Spleen (tissue), 7 donors: Measurements from ENCODE around the gene FSTL3.

Source experiments
- POLR2A ChIP-seq, 3 donors: fragments of 450-650 bp; IDR thresholded peaks; one replicate each; pipeline ENCODE4 v1.5.1; 2017; ENCODE audit warnings: antibody characterized with exemption in 3 of 3, mild to moderate bottlenecking in 1 of 3
- POLR2AphosphoS5 ChIP-seq, 3 donors: sonication (generic); formaldehyde crosslinking; IDR thresholded peaks; one replicate each; pipeline ENCODE4 v1.5.1; 2017; ENCODE audit warnings: antibody characterized with exemption in 3 of 3
- TF ChIP-seq, protein P1 (sequence below), 11 experiments: fragments of 200-600 bp in 7 of 11; fragments of 450-650 bp in 4 of 11; sonication (generic) in 4 of 11; IDR thresholded peaks in 8 of 11; conservative IDR thresholded peaks in 3 of 11; 1 replicate in 7 of 11; 2 replicates in 4 of 11; pipeline versions ENCODE4 v1.4.0 to v1.8.0; 2016 to 2021; ENCODE audit warnings: antibody characterized with exemption in 11 of 11, inconsistent platforms in 4 of 11, mild to moderate bottlenecking in 1 of 11
- donor health status: DM: no; HTN: no; CAD: no; lungs with moderate emphysema.
- donor health status: DM: no; HTN: no; CAD: no.
- donor health status: DM: no; HTN: no; CAD: no.

DNA sequence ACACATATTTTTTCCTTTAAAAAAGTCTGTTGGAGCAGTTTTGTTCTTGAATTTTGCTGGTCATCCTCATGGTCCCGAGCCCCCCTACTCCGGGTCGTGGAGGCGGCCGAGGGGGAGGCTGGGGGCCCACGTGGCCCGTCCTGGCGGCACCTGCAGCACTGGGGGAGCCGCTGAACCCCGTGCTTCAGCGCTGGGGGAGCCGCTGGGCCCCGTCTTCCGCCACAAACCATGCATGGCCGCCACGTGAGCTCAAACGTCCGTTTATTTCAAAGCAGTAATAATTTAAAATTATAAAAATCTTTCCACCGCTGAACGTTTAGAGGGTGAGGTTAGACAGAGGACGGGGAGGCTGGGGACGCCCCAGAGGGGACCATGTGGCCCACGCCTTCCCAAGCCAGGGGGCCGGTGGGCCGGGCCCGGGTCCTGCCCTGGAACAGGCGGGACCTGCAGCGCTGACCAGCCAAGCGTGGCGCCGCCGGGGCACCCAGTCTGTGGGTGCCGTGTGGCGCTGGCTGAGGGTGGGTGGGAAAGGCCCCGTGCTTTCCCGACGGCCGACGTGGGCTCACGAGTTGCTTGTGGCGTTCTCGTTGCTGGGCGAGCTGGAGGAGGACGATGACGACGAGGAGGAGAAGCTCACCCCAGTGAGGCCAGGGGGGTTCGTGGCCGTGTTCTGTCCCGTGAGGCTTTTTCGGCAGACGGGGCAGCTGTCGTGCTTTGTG is 28.5 kb upstream of the FSTL3 start:
- TF ChIP-seq, protein P1, sequence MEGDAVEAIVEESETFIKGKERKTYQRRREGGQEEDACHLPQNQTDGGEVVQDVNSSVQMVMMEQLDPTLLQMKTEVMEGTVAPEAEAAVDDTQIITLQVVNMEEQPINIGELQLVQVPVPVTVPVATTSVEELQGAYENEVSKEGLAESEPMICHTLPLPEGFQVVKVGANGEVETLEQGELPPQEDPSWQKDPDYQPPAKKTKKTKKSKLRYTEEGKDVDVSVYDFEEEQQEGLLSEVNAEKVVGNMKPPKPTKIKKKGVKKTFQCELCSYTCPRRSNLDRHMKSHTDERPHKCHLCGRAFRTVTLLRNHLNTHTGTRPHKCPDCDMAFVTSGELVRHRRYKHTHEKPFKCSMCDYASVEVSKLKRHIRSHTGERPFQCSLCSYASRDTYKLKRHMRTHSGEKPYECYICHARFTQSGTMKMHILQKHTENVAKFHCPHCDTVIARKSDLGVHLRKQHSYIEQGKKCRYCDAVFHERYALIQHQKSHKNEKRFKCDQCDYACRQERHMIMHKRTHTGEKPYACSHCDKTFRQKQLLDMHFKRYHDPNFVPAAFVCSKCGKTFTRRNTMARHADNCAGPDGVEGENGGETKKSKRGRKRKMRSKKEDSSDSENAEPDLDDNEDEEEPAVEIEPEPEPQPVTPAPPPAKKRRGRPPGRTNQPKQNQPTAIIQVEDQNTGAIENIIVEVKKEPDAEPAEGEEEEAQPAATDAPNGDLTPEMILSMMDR (IDR thresholded peaks at IDR 0.05 in 8 of 11, conservative IDR thresholded peaks at IDR 0.05 in 3 of 11), result no peak
- TF ChIP-seq POLR2A (IDR thresholded peaks at IDR 0.05), result no peak
- TF ChIP-seq POLR2AphosphoS5 (IDR thresholded peaks at IDR 0.05), result peak in 1 of 3 donors; percentile 27
